ENCODE data around the gene TINAG.
"Not testable (repeated sequence)": the region's sequence is repeated elsewhere in the genome, so short reads cannot be mapped to it uniquely, and the experiment has no call there.

TINAG gene

DNA sequence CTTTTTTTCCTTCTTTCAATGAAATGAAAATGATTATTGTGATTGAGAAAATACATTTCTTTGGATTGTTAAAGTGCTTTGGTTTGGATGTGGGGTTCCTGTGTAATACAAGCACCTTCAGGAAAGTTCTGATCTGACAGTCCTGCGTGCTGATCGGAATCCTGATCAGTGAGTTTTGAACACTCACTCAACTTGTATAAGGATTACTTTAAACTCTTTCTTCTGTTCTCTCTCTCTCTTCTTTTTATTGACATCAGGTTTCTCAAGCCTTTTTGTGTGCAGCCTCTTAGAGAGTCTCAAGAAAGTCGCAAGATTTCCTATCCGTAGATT is 710 bp downstream of the TINAG start:
- no peak for FAIRE-seq
- no peak for DNase-seq (ENCODE audit: low spot score)

DNA sequence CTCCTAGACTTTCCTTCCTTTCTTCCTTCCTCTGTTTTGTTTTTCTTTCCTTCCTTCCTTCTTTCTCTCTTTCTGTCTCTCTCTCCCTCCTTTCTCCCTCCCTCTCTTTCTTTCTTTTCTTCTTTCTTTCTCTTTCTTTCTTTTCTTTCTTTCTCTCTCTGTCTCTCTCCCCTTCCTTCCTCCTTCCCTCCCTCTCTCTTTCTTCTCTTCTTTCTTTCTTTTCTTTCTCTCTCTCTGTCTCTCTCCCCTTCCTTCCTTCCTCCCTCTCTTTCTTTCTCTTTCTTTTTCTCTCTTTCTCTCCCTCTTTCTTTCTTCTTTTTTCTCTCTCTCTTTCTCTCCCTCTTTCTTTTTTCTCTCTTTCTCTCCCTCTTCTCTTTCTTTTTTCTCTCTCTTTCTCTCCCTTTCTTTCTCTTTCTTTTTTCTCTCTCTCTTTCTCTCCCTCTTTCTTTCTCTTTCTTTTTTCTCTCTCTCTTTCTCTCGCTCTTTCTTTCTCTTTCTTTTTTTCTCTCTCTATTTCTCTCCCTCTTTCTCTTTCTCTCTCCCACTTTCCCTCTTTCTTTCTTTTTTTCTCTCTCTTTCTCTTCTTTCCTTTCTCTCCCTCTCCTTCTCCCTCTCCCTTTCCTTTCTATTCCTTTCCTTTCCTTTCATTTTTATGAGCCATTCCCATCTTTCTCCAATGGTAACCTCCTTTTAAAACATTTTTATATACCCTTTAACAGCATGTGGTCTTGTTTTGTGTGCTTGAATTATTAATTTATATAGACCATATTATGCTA is 2.3 kb downstream of the TINAG start:
- FAIRE-seq = no peak

DNA sequence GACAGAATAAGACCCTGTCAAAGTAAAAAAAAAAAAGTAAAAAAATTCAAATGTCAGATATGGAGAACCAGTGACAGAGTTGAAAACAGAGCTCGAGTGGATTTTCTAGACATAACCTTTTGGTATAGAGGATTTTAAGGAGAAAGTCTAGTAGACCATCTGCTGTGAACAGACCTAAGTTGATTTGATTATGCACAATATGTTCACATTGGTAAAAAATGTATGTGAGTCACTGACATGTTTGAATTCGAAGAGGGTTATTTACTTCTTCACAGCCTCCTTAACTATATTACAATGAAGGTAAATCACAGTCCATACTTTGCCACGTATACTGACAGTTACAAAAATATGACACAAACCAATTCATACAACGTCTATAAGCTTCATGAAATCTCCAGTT is 7.4 kb downstream of the TINAG start:
- no peak for DNase-seq (ENCODE audit: low spot score)
- FAIRE-seq = no peak

More for the DNA sequence above, 2.3 kb downstream of the TINAG start:
- DNase-seq (ENCODE audit: low spot score) = no peak

DNA sequence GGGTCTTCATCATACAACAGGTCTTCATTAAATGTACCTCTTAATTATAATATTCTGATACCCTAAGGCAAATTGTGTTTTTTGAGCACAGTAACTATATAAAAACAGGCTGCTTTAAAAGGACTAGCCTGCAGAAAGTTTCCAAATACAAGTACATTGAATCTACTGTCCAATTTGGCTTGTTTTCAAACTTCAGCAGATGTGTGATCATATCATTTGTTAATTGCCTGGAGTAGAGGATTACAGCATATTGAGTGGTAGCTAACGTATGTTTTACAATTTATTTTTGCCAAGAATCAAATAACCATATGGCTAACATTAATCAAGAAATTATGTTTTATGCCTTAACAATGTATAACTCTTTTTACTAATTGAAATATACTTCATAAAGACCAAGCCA is 12.6 kb downstream of the TINAG start:
- FAIRE-seq (no peak), DNase-seq (ENCODE audit: low spot score) (no peak)

DNA sequence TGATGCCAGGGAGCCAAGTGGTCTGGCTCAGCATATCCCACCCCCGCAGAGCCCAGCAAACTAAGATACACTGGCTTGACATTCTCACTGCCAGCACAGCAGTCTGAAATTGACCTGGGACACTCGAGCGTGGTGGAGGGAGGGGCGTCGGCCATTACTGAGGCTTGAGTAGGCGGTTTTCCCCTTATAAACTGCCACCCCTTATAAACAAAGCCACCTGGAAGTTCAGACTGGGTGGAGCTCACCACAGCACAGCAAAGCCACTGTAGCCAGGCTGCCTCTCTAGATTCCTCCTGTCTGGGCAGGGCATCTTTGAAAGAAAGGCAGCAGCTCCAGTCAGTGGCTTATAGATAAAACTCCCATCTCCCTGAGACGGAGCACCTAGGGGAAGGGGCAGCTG is 19.4 kb downstream of the TINAG start:
- FAIRE-seq (no peak), DNase-seq (ENCODE audit: low spot score) (no peak)

DNA sequence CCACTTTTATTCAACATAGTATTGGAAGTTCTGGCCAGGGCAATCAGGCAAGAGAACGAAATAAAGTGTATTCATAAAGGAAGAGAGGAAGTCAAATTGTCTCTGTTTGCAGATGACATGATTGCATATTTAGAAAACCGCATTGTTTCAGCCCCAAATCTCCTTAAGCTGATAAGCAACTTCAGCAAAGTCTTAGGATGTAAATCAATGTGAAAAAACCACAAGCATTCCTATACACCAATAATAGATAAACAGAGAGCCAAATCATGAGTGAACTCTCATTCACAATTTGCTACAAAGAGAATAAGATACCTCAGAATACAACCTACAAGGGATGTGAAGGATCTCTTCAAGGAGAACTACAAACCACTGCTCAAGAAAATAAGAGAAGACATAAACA is 23.3 kb downstream of the TINAG start:
- not testable (repeated sequence) for DNase-seq (ENCODE audit: low spot score); FAIRE-seq

DNA sequence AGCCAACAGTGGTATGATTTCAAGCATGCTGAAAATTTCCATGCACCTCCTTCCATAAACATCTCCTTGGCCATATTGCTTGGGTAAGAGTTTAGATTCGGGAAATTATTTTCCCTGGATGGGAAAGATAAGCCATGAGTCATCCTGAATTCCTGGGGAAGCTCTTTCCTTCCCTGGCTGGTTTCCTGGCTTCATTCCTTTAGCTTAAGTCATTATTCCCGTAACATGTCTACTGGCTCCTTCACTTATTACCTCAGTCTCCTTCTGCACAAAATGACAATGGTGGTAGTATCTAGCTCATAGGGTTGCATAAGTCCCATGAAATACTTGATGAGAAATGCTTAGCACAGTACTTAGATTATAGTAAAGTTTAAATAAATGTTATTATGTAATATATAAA is 27.6 kb downstream of the TINAG start:
- peak; percentile 79 for DNase-seq (ENCODE audit: low spot score)

DNA sequence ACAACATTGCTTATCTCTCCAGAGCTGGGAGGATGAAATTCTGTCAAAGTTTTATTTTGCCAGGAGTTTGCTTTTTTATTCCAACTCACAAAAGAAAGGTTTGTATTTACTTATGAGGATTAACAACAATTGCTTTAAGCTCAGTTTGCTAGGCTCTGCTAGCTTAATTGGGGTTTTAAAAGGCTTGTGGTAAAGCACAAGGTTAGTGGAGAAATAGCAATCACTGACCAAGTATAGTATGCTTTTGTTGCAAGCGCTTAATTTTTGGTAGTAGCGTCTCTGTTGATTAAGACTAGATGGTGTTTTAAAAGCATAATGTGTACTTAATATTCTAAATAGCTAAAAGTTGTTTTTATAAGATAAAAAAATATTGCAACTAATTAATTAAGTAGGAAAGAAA is 45.7 kb downstream of the TINAG start:
- FAIRE-seq (no peak), DNase-seq (ENCODE audit: low spot score) (no peak)

More for the DNA sequence above, 27.6 kb downstream of the TINAG start:
- peak; percentile 44 for FAIRE-seq

DNA sequence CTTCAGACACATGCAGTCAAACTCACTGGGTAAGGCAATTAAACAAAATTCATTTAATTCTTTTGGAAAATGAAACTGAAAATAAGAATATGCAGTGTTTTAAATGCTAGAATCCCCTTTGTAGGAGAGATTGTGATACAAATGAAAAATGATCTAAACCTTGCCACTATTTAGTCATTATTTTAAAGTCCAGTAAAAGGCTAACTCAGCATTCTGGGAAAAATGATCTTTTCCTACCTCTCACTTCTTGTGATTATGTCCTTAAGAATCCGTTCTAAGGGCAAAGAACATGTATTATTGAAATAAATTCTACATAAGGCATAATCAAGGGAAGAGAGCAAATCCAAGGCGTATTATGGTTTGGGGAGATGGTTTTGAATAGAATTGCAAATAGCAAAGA is 46.4 kb downstream of the TINAG start:
- DNase-seq (ENCODE audit: low spot score) (no peak), FAIRE-seq (no peak)

DNA sequence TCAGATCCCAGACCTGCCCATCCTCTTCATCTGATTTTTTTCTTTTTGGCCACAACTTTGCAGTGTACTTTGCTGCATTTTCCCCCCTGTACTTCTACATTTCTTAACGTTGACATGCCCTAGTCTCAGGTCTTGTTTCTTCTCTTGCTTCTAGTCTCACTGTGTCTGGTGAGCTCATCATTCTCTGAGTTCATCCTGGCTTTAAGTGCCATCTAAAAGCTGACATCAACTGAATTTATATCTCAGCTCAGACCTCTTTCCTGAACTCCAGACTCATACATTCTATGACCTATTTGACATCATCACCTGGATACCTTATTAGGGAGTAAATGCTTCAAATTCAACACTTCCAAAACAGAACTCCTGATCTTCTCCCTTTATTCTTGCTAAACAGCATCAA is 48.9 kb downstream of the TINAG start:
- DNase-seq (ENCODE audit: low spot score) = no peak
- peak; percentile 44 for FAIRE-seq

DNA sequence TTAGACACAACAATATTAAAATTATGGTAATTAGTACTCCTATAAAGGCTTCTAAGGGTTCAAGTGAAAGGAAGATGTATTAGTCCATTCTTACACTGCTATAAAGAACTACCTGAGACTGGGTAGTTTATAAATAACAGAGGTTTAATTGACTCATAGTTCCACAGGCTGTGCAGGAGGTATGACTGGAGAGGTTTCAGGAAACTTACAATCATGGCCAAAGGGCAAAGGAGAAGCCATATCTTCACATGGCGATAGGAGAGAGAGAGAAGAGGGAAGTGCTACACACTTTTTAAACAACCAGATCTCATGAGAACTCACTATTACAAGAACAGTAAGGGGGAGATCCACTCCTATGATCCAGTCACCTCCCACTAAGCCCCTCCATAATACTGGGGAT is 52.9 kb downstream of the TINAG start:
- FAIRE-seq = peak; percentile 62
- no peak for DNase-seq (ENCODE audit: low spot score)

DNA sequence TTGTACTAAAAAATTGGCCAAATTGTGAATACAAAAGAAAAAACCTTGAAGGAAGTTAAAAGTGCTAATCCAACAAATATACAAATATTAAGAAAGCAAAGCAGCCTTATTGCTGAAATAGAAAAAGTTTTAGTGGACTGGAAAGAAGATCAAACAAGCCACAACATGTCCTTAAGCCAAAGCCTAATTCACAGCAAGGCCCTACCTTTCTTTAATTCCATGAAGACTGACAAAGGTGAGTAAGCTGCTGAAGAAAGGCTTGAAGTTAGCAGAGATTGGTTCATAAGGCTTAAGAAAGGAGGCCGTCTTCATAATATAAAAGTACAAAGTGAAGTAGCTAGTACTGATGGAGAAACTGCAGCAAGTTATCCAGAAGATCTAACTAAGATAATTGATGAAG is 53.5 kb downstream of the TINAG start:
- no peak for FAIRE-seq
- no peak for DNase-seq (ENCODE audit: low spot score)

DNA sequence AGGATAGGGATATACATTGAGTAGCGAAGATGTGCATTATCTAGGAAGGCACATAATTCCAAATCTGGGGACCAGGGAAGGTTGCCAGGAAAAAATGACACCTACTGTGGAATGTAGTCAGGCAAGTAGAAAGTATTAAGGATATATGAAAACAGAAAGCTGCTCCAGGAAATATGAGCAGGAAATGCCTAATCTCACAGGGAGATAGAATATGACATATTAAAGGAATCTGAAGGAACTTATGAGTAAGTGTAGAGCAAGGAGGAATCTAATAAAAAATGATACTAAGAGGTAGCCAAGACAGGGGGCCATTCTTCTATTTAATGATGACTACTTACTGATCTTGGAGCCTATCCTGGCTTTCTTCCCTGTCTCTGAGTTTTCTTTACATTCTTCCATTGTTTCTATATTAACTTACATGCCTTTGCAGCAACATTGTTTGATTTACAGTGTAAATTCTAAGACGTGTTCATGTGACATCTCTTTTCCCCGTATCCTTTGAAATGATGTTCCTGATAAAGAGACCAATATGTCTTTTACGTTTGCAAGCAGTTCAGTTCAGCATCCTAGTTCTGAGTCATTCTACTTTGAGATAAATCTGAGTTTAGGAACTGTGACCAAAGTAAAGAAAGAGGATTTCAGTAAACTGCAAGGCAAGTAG is 58.6 kb downstream of the TINAG start:
- peak; percentile 53 for FAIRE-seq
- no peak for DNase-seq (ENCODE audit: low spot score)

DNA sequence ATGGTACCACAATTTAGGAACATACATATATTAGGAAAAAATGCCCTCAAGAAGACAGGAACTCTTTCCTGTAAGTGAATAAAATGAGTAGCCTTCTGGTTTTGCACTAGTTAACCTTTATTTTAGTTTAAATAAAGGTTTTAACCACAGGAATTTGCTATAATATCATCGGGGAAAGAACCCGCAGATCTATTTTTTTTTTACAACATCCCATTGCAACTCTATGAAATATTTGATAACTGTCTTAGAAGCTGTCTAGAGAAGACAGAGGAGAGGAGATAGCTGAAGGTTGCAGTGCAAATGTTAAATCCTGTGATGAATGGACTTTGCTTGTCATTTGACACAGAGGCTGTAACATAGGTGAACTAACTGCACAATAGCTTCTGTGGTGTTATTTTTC is 69.5 kb downstream of the TINAG start:
- DNase-seq (ENCODE audit: low spot score) (no peak), FAIRE-seq (no peak)

DNA sequence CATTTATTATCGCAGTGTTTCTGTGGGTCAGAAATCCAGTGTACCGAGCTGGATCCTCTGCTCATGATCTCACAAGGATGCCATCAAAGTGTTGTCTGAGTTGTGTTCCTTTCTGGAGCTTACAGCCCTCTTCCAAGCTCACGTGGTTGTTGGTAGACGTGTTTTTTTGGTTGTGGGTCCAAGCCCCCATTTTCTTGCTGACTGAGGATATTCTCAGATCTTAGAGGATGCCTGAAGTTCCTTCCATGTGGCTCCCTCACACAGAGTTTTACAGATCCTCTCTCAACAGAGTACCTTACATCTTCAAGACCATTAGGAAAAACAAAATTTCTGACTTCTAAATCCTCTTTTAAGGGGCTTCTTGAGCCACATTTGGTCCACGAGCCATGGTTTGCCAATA is 78.1 kb downstream of the TINAG start:
- DNase-seq (ENCODE audit: low spot score) (no peak), FAIRE-seq (no peak)

DNA sequence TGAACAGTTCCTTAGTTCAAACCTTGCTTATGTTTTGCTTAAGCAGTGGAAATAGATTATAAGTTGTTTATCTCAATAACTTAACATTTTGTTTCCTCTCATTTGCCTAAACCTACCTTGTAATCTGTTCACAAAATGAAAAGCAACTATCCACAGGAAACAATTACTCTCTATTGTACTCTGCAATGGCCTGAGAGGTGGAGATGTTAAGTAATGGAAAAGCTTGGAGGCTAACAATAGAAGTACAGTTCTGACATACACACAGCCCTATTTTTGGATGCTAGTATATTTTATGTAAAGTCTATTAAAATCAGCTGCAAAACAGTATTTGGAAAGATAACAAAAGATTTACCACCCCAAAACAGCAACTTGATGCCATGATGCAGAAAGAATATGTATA is 82.1 kb downstream of the TINAG start:
- DNase-seq (ENCODE audit: low spot score) (no peak), FAIRE-seq (no peak)

DNA sequence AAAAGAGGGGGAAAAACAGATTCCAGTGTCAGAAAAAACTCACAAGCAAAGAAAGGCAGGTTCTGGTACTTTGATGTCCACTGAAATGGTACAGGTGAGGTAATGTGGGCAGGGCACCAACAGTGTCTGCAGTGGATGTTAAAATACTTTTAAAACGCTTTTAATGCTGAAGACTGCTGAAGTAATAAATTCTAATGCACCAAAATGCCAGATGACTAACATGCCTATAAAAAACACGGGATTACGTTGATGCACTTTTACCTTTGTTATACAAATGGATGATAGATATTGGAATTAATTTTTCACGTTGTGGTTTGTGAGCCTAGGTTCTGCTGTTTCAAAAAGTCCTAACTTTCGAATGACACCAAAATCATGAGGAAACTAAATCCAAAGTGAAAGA is 83.3 kb downstream of the TINAG start:
- FAIRE-seq (no peak), DNase-seq (ENCODE audit: low spot score) (no peak)

DNA sequence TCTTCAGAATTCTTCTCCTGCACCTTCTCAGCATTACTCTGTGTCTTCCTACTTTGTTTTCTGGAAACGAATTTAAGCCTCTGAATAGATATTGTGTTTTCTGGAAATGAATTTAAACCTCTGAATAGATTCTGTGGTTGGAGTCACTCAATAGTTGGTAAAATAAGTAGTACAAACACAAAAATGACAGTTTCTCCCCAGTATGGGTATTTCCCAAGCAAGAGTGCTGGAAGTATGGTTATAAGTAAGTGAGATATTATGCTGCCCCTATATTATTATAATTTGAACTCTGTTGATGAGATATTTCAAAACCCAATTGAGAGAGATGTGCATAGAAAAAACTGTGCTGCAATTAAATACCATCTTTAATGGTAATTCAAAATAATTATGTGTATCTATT is 94.9 kb downstream of the TINAG start:
- DNase-seq (ENCODE audit: low spot score) (no peak), FAIRE-seq (no peak)

DNA sequence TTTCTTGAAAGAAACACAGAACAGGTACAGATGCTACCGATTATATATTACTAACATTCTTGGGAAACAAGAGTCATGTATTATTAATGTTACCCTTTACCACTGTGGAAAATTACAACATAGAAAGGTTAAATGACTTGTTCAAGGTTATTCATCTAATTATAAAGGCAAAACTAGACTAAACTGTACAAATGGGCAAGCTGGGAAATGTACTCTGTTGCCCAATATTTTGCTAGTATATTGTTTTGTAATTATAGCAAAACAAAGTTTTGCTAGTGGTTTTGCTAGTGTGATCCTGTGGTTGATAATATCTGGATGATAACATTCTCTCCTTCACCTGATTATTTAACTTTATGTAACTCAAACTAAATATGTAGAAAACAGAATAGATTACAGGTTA is 96.5 kb downstream of the TINAG start:
- DNase-seq (ENCODE audit: low spot score) = no peak
- no peak for FAIRE-seq

DNA sequence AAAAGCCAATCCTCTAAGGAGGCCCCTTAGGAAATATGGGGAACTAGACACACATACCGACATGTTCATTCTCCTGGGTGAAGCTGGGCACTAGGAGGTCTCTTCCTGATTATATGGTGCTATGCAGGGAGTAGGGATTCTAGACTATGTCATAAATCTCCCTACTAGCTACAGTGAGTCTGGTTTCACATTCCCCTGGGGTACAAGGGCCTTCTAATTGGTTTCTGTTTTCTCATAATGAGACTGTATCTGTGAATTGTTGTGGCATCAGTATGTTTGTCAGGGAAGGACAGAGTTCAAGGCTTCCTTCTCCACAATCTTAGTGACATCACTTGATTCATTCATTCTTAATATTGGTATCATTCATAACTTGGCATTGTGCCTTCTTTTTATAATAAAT is 103.5 kb downstream of the TINAG start:
- DNase-seq (ENCODE audit: low spot score) (no peak), FAIRE-seq (no peak)

DNA sequence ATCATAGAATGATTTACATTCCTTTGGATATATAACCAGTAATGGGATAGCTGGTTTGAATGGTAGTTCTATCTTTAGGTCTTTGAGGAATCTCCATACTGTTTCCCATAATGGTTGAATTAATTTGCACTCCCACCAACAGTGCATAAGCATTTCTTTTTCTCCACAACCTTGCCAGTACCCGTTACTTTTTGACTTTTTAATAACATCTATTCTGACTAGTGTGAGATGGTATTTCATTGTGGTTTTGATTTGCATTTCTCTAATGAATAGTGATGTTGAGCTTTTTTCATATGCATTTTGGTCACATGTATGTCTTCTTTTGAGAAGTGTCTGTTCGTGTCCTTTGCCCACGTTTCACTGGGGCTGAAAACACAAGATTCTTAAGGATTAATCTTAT is 107.3 kb downstream of the TINAG start:
- FAIRE-seq = no peak
- no peak for DNase-seq (ENCODE audit: low spot score)

DNA sequence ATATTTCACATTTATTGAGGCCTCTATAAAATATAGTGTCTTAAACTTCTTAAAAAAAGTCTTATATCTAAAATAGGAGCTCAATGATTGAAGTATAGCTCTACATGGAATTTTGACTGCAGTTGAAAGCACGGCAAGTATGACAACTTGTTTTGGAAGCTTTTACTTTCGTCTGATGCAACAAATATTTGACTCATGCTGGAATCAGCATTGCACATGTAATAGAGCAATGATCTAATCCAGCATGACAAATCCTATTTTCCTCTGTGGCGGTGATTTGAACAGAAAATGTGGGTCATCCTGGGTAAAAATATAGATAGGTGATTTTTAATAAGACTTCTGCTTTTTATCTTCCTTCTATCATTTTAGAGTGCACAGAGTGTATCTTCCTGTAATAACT is 111.6 kb downstream of the TINAG start:
- DNase-seq (ENCODE audit: low spot score) (peak; percentile 51), FAIRE-seq (peak; percentile 59)

DNA sequence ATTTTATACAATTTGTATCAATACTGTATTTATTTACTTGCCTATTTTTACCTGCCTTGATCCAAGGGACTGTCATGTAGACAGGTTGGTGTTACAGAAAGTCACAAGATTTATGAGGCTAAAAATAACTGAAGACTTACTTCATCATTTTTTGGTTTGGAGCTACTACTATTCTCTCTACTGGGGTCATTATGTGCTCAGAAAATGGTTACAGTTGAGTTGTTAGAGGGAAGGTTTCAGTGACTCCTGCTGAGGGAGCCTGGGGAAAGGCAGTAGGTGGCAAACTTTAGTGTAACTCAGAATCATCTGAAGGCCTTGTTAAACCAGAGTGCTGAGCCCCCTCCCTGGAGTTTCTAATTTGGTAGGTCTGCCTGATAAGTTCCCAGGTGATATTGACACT is 118.8 kb downstream of the TINAG start:
- DNase-seq (ENCODE audit: low spot score) = no peak
- FAIRE-seq = no peak

All from urothelium cell line (cell line).